Suprapubic skin (tissue), 4 donors: ENCODE results near the gene SYT3.

Experiments used
- CTCF ChIP-seq, 2 donors: fragments of 200-600 bp in 1 of 2; fragments of 450-650 bp in 1 of 2; sonication (generic) in 1 of 2; IDR thresholded peaks; one replicate each; pipeline ENCODE4 v1.5.1; 2016 to 2019; ENCODE audit warnings: antibody characterized with exemption in 2 of 2, mild to moderate bottlenecking in 1 of 2, moderate library complexity in 1 of 2
- EP300 ChIP-seq: sonication (generic); formaldehyde crosslinking; IDR thresholded peaks from one replicate; pipeline ENCODE4 v1.6.1; 2017; ENCODE audit warnings: antibody characterized with exemption
- POLR2A ChIP-seq, 2 donors: fragments of 450-650 bp; IDR thresholded peaks; one replicate each; pipeline ENCODE4 v1.6.1; 2017; ENCODE audit warnings: antibody characterized with exemption in 2 of 2, mild to moderate bottlenecking in 2 of 2, moderate library complexity in 2 of 2
- POLR2AphosphoS5 ChIP-seq, 3 donors: sonication (generic); formaldehyde crosslinking; IDR thresholded peaks; one replicate each; pipeline ENCODE4 v1.6.1; 2017; ENCODE audit warnings: antibody characterized with exemption in 3 of 3

- TF ChIP-seq POLR2A (IDR thresholded peaks at IDR 0.05), result no peak
- no peak for TF ChIP-seq CTCF (IDR thresholded peaks at IDR 0.05)
- no peak for TF ChIP-seq POLR2AphosphoS5 (IDR thresholded peaks at IDR 0.05)
- TF ChIP-seq EP300, result no peak
Observed at GRCh38 chr19:50668416-50668815, 28.7 kb upstream of the SYT3 start.
